ENCODE measurements around the gene HIPK1.

The HIPK1 gene

GRCh38 chr1:113928941-113929749 is at the start of gene HIPK1:
Gene HIPK1 (plus strand): TSS chr1:113929324.
- peak; percentile 33 to 94 (median 89) for DNase-seq

GRCh38 chr1:113879739-113880038 is 49.4 kb upstream of the HIPK1 start:
- no peak for DNase-seq

GRCh38 chr1:113881661-113882060 is 47.5 kb upstream of the HIPK1 start:
- no peak for DNase-seq

- no peak for DNase-seq
Measured at GRCh38 chr1:113886417-113887401, 42.4 kb upstream of the HIPK1 start.

- DNase-seq: no peak
Measured at GRCh38 chr1:113887402-113888175, 41.5 kb upstream of the HIPK1 start, which contains the start of gene BCL2L15. Gene BCL2L15 (minus strand): TSS chr1:113887581. CDS start chr1:113887375, 206 bp downstream.

GRCh38 chr1:113890816-113891215 is 38.3 kb upstream of the HIPK1 start:
- no peak for DNase-seq

GRCh38 chr1:113891631-113892220 is 37.4 kb upstream of the HIPK1 start:
- DNase-seq: no peak

GRCh38 chr1:113893267-113893666 is 35.9 kb upstream of the HIPK1 start:
- DNase-seq: no peak

- DNase-seq: peak in 13 of 58 donors; percentile 3 to 40 (median 11)
Measured at GRCh38 chr1:113895098-113895497, 34.0 kb upstream of the HIPK1 start.

- no peak for DNase-seq
Measured at GRCh38 chr1:113895961-113896360, 33.2 kb upstream of the HIPK1 start.

GRCh38 chr1:113898241-113898814 is 30.8 kb upstream of the HIPK1 start:
- no peak for DNase-seq

GRCh38 chr1:113899111-113899510 is 30.0 kb upstream of the HIPK1 start:
- no peak for DNase-seq

GRCh38 chr1:113901191-113901590 is 27.9 kb upstream of the HIPK1 start:
- no peak for DNase-seq

- DNase-seq: peak in 3 of 58 donors; percentile 25 to 32 (median 27)
Measured at GRCh38 chr1:113903501-113904292, 25.4 kb upstream of the HIPK1 start.

- peak in 9 of 58 donors; percentile 40 to 71 (median 61) for DNase-seq
Measured at GRCh38 chr1:113904293-113904673, 24.8 kb upstream of the HIPK1 start.

- peak; percentile 77 to 99 (median 98) for DNase-seq
Measured at GRCh38 chr1:113904674-113905434, 24.3 kb upstream of the HIPK1 start, which contains the start of the genes AP4B1 and DCLRE1B. Gene AP4B1 (minus strand): TSS chr1:113904799. CDS start chr1:113904717, 82 bp downstream. Gene DCLRE1B (plus strand): TSS chr1:113905326. CDS start chr1:113905587, 261 bp downstream.

GRCh38 chr1:113905435-113905861 is 23.7 kb upstream of the HIPK1 start:
- peak in 8 of 58 donors; percentile 18 to 71 (median 46) for DNase-seq

GRCh38 chr1:113912594-113913311 is 16.4 kb upstream of the HIPK1 start:
- DNase-seq: peak in 14 of 58 donors; percentile 1 to 28 (median 10)

Data from anterior cingulate cortex (tissue), 58 donors.